C4-2B (cell line): ENCODE results near the gene ATP5F1D.
A peak's percentile ranks its signal among the peaks of the same experiment; 100 is the strongest.

Experiments used
- H3K27ac ChIP-seq: fragments of 450-650 bp; 2 replicates; pipeline ENCODE4 v1.5.1; 2017
- ZFX ChIP-seq: fragments of 450-650 bp; IDR thresholded peaks from 2 replicates; pipeline ENCODE4 v1.6.1; 2017
- TF ChIP-seq, protein P1 (sequence below): fragments of 450-650 bp; conservative IDR thresholded peaks from 2 replicates; pipeline ENCODE4 v1.5.1; 2017; ENCODE audit warnings: mild to moderate bottlenecking

Gene ATP5F1D

DNA sequence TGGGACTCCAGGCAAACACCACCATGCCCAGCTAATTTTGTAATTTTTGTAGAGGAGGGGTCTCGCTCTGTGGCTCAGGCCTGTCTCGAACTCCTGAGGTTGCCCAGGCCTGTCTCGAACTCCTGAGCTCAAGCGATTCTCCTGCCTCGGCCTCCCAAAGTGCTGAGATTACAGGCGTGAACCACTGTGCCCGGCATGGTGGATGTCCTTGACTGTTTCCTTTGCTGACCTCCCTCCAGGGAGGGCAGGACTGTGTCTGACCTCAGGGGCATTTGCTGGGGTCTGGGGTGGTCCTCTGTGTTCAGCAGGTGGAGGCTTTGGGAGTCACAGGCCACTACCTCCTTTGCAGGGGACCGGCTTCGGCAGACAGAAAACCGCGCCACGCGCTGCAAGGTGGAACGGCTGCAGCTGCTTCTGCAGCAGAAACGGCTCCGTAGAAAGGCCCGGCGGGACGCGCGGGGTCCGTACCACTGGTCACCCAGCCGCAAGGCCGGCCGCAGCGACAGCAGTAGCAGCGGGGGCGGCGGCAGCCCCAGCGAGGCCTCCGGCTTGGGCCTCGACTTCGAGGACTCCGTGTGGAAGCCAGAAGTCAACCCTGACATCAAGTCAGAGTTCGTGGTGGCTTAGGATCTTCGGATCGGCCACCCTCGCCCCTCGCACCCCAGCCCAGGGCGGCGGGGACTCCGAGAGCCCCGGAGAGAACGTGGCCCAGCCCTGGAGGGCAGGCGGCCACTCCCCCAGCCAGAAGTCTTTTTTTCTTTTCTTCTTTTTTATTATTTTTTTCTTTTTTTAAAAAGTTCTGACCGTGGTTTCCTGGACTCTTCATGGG, 15.3 kb downstream of the ATP5F1D start:
- H3K27ac ChIP-seq: no peak overlapping the region
- TF ChIP-seq, protein P1, sequence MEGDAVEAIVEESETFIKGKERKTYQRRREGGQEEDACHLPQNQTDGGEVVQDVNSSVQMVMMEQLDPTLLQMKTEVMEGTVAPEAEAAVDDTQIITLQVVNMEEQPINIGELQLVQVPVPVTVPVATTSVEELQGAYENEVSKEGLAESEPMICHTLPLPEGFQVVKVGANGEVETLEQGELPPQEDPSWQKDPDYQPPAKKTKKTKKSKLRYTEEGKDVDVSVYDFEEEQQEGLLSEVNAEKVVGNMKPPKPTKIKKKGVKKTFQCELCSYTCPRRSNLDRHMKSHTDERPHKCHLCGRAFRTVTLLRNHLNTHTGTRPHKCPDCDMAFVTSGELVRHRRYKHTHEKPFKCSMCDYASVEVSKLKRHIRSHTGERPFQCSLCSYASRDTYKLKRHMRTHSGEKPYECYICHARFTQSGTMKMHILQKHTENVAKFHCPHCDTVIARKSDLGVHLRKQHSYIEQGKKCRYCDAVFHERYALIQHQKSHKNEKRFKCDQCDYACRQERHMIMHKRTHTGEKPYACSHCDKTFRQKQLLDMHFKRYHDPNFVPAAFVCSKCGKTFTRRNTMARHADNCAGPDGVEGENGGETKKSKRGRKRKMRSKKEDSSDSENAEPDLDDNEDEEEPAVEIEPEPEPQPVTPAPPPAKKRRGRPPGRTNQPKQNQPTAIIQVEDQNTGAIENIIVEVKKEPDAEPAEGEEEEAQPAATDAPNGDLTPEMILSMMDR: no peak
- TF ChIP-seq ZFX: no peak

DNA sequence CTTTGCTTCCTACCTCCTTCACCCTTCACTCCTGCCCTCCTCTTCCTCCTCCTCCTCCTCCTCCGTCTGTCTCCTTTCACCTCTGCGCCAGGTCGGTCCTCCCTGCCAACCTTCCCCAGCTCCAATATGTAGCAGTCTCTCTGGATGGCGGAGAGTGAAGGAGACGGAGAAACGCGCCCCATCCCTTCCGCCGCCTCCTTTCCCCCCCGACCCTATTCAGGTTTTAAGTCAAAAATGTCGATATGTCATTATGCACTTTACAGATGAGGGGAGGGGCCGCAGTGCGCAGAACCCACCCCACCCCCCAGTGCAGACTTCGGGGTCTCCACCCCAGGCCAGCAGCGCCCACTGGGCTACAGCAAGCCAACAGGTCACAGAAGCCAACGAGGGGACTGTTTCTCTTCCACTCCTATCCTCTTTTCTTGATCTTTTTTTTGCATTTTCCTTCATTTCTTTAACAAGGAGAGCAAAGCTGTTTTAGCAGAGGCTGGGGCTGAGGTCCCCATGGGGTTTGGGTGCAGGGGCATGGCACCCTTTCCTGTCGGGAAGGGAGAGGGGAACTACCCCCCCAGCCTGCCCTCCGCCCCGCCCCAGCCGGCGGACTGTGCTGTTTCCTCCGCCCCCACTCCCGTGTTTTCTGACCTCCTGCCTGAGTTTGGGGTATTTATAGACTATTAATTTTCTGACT, 16.1 kb downstream of the ATP5F1D start:
- H3K27ac ChIP-seq: no peak overlapping the region
- TF ChIP-seq, protein P1: no peak
- TF ChIP-seq ZFX: no peak

GRCh38 chr19:1258163-1258492, 16.6 kb downstream of the ATP5F1D start:
- H3K27ac ChIP-seq: no peak overlapping the region
- TF ChIP-seq ZFX: no peak
- TF ChIP-seq, protein P1: no peak

- peak overlapping the region; percentile 96 for H3K27ac ChIP-seq
- TF ChIP-seq, protein P1: no peak
- no peak for TF ChIP-seq ZFX
These were observed 17.2 kb downstream of the ATP5F1D start for GRCh38 chr19:1258707-1259205.

- no peak for TF ChIP-seq ZFX
- TF ChIP-seq, protein P1: no peak
- peak overlapping the region; percentile 96 for H3K27ac ChIP-seq
These were observed 17.8 kb downstream of the ATP5F1D start for GRCh38 chr19:1259206-1259875.

DNA sequence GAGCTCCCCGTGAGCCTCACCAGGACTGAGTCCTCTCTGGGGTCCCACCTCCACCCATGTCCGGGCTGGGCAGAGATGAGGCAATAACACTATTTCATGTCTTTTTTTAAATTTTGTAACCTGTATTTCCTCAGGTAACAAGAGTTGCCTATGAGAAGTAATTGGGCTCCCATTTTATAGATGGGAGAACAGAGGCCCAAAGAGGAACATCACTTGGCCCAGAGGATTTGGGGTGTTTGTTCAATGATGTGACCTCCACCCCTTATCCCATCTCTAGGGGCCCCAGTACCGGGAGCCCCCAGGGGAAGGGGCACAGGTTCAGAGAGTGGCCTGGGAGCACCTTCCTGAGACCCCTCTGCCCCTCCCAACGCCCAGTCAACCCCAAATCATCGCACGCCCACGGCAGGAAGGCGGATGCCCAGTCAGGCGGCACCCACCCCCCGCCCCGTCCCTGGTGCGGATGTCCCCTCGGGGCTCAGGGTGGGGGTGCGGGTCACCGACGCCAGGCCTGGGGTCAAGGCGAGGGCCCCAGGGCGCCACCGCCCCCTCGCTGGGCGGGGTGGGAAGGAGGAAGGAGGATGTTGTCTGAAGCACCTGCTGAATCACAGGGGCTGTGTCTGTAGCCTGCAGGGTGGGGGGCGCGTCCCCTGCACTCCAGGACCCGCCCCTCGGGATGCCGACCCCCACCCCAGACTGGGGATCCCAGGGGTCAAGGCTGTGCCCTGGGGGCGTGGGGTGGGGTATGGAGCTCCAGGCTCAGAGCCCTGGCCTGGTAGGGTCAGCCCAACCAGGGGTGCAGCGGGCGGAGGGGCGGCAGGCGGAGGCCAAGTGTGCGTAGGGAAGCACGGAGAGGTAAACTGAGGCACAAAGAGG, 18.6 kb downstream of the ATP5F1D start:
- no peak for TF ChIP-seq ZFX
- TF ChIP-seq, protein P1: no peak
- H3K27ac ChIP-seq: peak overlapping the region; percentile 96
